ENCODE data around the gene HEG1. TPM values are rescaled to one million over a fixed set of nuclear protein-coding genes. Genes with fewer than 3 reads are reported as not detected.

The HEG1 gene
- total and polyA plus RNA-seq, 2 of the 8 experiments (the other 6 are each of a cell fraction or from before 2014, with no cell fraction given), result 5.3 to 9.7 TPM

GRCh38 chr3:124969963-124970722 is 85.7 kb downstream of the HEG1 start:
- no peaks in the 10 kb centered on the region for H3K79me2 ChIP-seq (ENCODE audit: control insufficient read depth in 1 of 2, insufficient read depth in 2 of 2, low read length in 2 of 2)
- no peak for DNase-seq (ENCODE audit: low read depth in 1 of 2, low spot score in 2 of 2)
- no peak overlapping the region for H3K9ac ChIP-seq (replicated peaks in 1 of 4; ENCODE audit: extremely low read depth in 1 of 4, low read depth in 3 of 4, low read length in 3 of 4)
- no peak overlapping the region for H4K91ac ChIP-seq (replicated peaks; ENCODE audit: insufficient read length, low read length)
- H3K36me3 ChIP-seq (ENCODE audit: control insufficient read depth in 2 of 4, insufficient read depth in 4 of 4, low read length in 3 of 4), result peaks cover 0 to 4% (median 0%) of the 10 kb centered on the region in 4 experiments; a peak in 2 of 8 replicates
- H3K4ac ChIP-seq (replicated peaks; ENCODE audit: insufficient read length, low read depth, low read length), result no peak overlapping the region
- no peaks in the 10 kb centered on the region for H3K23me2 ChIP-seq (ENCODE audit: low read depth, low read length)
- no peak overlapping the region for H2BK5ac ChIP-seq (ENCODE audit: low read depth, low read length)
- FAIRE-seq, result no peak
- no peak overlapping the region for H2AFZ ChIP-seq (ENCODE audit: low read length)
- H3K14ac ChIP-seq (ENCODE audit: insufficient read length), result no peak overlapping the region
- H4K20me1 ChIP-seq (replicated peaks in 1 of 2; ENCODE audit: control insufficient read depth in 1 of 2, insufficient read depth in 2 of 2, low read length in 2 of 2), result no peaks in the 10 kb centered on the region
- 92% methylated on average over 18 of the region's 18 CpGs; no CpG with 5 or more reads in 1 of the 2 experiments for WGBS, 2 experiments (ENCODE audit: extremely low coverage in 1 of 2, insufficient coverage in 1 of 2, insufficient read length in 1 of 2, insufficient replicate concordance in 2 of 2, low coverage in 1 of 2, low lambda C conversion rate in 2 of 2, missing lambda C conversion rate in 1 of 2)
- H3K27ac ChIP-seq (ENCODE audit: low read depth, low read length), result no peak overlapping the region
- H3K18ac ChIP-seq (ENCODE audit: extremely low read depth, low read length), result no peak overlapping the region
- no peaks in the 10 kb centered on the region for H3K4me1 ChIP-seq (replicated peaks in 1 of 4; ENCODE audit: control insufficient read depth in 3 of 4, insufficient read depth in 4 of 4, low read length in 3 of 4)
- ChIA-PET CTCF (ENCODE audit: partially characterized antibody) (interaction anchor here (0.9 kb wide), 1 partner anchor 13 kb away, joined by 3 read pairs; no protein-coding TSS in a partner anchor), POLR2A (ENCODE audit: partially characterized antibody) (interaction anchor here (1.2 kb wide), 1 partner anchor 16 kb away, joined by 3 read pairs; no protein-coding TSS in a partner anchor)
- H2BK12ac ChIP-seq (ENCODE audit: low read depth, low read length), result no peak overlapping the region
- H2BK15ac ChIP-seq (ENCODE audit: low read length), result no peak overlapping the region
- no peak overlapping the region for H2BK120ac ChIP-seq (replicated peaks; ENCODE audit: low read depth, low read length)
- no peak overlapping the region for H2BK20ac ChIP-seq (ENCODE audit: low read length)
- no peak overlapping the region for H4K8ac ChIP-seq (ENCODE audit: extremely low read depth, insufficient read depth, low read length)
- H3K56ac ChIP-seq (replicated peaks; ENCODE audit: insufficient read length, low read depth, low read length), result no peak overlapping the region
- no peak overlapping the region for H4K5ac ChIP-seq (ENCODE audit: insufficient read length, low read depth, low read length)
- H2AK5ac ChIP-seq (ENCODE audit: low read depth, low read length), result no peak overlapping the region
- no peak overlapping the region for H3K23ac ChIP-seq (ENCODE audit: insufficient read length)
- no peak overlapping the region for H3K4me2 ChIP-seq (ENCODE audit: insufficient read depth in 1 of 2, low read depth in 2 of 2, low read length in 2 of 2)
- H3K9me3 ChIP-seq (ENCODE audit: insufficient read depth in 2 of 2, low read depth in 1 of 2, low read length in 1 of 2), result no peaks in the 10 kb centered on the region
- no peak overlapping the region for H3K4me3 ChIP-seq (ENCODE audit: extremely low read depth in 1 of 4, insufficient read depth in 2 of 4, low read depth in 3 of 4, low read length in 4 of 4)
- TF ChIP-seq PHF8 (conservative IDR thresholded peaks at IDR 0.05; ENCODE audit: low read depth, low read length) (no peak), CBX5 (IDR thresholded peaks at IDR 0.05; ENCODE audit: low read depth, low read length) (no peak), FOSL1 (IDR thresholded peaks at IDR 0.05; ENCODE audit: insufficient read depth, low read depth, low read length) (no peak), POLR2AphosphoS5 (IDR thresholded peaks at IDR 0.05; ENCODE audit: low read depth, low read length) (no peak)
- H3K27me3 ChIP-seq (replicated peaks in 1 of 4; ENCODE audit: control insufficient read depth in 3 of 4, extremely low read depth in 1 of 4, insufficient read depth in 3 of 4, low read length in 3 of 4), result no peaks in the 10 kb centered on the region
- H3K79me1 ChIP-seq (ENCODE audit: low read depth, low read length), result no peaks in the 10 kb centered on the region

Data from H1 (cell line).